Measurements from ENCODE around the gene HNRNPLL. TPM values are rescaled to one million over a fixed set of nuclear protein-coding genes. Genes with fewer than 3 reads are reported as not detected.
"Not testable (repeated sequence)": the region's sequence is repeated elsewhere in the genome, so short reads cannot be mapped to it uniquely, and the experiment has no call there.

HNRNPLL gene
- total RNA-seq, 1 donor from 2014 or later, result 28.3 TPM

DNA sequence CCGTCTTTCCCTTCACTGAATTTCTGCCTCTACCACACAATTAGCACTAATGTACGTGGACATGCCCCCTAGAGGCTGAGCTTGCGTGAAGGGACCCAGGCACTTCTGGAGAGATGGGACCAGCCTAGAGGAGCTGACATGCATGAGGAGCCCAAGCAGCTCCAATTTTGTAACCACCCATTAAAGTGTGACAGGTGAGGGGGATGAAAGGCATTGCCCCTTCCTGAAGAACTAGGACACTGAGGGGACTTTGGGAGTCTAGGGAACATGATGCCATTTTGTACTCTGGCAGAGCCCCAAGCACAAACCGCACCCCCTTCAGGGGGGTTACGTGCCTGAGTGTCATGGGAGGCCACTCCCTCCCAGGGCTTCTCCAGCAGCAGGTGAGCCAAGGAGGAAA lies 63.6 kb downstream of the HNRNPLL start:
- no peak for DNase-seq
- no peak for ATAC-seq (ENCODE audit: poor library complexity)
- intact Hi-C loops (cut with DNase I), result no loop called here

DNA sequence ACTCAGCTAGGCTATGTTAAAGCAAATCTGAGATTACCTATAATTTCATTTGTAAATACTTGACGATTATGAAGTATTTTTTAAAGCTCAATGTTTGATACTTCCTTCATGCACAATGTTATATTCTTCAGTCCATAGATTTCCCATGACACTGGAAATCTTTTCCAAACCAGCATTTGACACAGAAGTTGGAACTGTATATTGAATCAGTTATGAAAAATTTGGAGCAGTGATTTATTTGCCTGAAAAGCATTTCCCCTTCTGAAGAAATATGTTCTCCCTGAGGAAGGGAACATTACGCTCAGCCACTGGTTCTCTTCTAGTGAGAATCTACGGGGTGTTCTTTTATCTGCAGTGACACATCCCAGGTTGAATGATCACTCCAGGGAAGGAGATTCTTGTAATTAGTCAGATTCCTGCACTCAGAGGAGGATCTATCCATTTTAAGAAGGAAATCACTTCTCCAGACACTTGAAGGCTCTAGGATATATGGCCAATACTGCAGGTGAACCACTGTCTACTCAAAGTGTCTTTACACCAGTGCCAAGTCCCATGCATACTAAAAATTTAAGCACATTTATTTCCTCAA lies 64.7 kb downstream of the HNRNPLL start:
- DNase-seq, result no peak
- no peak for ATAC-seq (ENCODE audit: poor library complexity)
- intact Hi-C loops (cut with DNase I), result no loop called here

DNA sequence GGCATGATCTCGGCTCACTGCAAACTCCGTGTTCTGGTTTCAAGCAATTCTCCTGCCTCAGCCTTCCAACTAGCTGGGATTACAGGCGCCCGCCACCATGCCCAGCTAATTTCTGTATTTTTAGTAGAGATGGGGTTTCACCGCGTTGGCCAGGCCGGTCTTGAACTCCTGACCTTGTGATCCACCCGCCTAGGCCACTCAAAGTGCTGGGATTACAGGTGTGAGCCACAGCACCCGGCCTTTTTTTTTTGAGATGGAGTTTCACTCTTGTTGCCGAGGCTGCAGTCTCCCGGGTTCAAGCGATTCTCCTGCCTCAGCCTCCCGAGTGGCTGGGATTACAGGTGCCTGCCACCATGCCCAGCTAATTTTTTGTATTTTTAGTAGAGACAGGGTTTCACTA lies 65.4 kb downstream of the HNRNPLL start:
- DNase-seq; ATAC-seq (ENCODE audit: poor library complexity); intact Hi-C loops (cut with DNase I): not testable (repeated sequence)

DNA sequence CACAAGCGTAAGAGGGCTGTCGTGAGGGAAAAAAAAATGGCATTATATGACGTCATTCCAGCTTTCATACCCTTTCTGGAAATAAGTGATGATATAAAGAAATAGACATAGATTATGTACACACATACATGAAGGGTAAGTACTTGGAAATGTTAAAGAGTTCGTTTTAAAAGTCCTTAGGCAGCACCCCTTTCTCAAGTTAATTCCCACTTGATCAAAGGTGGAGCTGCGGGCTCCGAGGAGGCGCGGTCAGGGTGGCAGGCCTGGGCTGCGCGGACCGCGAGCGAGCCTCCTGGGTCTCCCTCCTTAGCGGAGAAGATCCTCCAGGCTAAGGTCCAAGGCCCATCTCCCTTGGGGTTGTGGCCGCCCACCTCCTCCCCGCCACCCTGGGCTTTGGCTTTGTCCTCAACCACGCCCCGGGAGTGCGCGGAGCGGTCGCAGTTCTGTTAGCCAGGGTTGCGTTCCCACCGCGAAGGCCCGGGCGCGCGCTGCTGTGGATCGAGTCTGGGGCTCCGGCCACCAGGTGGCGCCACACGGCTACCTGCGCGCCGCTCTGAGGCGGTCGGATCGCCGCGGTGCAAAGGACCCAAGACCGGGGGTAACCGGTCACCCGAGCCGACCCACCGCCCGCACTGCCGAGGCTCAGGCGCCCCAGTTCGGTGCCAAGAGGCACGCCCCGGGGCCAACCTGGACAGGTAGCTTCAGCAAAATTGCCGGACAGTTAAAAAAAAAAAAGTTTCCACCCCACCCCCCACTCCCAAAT lies 66.8 kb downstream of the HNRNPLL start:
- ATAC-seq (ENCODE audit: poor library complexity) (peak; percentile 97), DNase-seq (peak; percentile 91)
- intact Hi-C loops (cut with DNase I), result no loop called here

DNA sequence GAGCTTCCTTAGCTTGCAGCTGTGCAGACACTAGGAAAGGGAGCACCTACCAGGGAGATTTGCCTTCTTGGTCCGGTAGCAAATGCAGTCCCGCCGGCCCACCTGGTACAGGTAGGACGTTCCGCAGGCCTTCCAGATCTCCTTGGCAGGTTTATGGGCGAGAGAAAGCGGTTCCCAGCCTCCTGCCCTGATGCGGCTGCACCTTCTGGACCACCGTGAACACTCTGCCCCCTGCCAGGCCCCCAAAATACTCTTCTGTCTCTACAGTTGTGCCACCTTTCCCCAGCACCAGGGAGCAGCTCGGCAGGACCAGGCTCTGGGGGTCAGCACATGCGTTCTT lies 67.4 kb downstream of the HNRNPLL start:
- DNase-seq (no peak), ATAC-seq (ENCODE audit: poor library complexity) (no peak)
- intact Hi-C loops (cut with DNase I), result no loop called here

DNA sequence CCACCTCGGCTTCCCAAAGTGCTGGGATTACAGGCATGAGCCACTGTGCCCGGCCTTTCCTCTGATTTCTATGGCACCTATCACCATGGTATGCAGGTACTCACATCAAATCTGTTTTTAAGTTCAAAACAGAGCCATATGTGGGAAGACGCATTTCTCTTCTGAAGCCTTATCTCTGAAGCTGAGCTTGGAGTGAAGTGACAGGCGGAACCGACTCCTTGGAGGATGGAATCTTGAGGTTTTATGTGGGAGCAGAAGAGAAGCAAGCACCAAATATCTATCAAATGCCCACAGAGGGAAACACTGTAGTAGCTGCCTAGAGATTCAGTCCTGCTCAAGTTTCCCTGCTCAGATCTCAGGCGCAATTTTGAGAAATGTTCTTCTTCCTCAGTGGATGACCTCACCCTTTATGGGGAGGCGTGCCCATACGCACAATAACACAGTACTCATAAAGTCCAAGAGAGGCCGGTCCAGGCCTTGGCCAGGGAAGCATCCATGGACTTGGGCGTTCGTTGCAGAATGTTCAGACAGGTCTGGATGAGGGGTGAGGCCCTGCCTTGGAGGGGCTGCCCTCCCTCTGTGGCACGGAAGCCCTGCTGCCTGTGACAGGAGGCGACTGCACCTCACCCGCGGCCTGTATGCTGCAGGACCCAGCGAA lies 67.9 kb downstream of the HNRNPLL start:
- ATAC-seq (ENCODE audit: poor library complexity) (peak; percentile 8), DNase-seq (no peak)

DNA sequence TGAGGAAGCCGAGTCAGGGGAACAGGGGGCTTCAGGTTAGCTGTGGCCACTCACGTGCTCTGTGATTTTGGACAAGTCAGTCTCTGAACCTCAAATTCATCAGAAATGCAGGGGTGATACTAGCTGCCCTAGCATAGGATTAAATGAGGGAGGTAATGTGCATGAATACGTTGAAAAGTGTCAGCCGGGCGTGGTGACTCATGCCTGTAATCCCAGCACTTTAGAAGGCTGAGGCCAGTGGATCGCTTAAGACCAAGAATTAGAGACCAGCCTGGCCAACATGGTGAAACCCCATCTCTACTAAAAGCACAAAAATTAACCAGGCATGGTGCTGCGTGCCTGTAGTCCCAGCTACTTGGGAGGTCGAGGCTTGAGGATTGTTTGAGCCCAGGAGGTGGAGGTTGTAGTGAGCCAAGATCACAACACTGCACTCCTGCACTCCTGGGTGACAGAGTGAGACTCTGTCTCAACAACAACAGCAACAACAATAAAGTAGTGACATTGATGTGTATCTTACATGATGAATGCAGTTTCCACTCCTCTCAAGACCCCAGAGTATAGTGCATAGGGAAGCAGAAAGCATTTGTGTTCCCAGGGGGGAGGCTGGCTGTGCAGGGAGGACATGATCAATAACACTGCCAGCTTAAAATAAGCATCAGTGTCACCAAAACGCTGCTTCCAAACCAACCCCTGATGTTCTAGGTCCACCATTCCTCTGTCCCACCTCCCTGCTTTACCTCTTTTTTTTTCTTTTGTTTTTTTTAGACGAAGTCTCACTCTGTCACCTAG lies 68.8 kb downstream of the HNRNPLL start:
- DNase-seq, result no peak
- intact Hi-C loops (cut with DNase I), result no loop called here
- no peak for ATAC-seq (ENCODE audit: poor library complexity)

More for the DNA sequence above, 67.9 kb downstream of the HNRNPLL start:
- intact Hi-C loops (cut with DNase I), result no loop called here

DNA sequence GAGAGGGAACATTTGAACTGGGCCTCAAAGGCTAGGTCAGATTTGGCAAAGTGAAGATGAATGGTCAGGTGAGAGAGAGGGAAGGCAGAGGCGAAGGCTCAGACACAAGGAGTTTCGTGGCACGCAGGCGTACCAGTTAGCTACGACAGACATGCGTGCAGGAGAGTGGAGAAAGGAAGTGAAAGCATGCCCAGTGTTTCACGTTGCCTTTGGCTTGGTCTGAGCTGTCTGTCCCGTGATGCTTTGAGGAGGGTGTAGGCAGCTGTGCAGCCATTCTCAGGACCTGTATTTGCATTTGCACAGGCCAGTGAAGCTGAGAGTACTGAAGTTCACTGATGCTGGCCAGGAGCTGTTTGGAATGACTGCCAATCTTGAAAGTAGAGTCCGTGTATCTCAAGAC lies 69.5 kb downstream of the HNRNPLL start:
- ATAC-seq (ENCODE audit: poor library complexity), result no peak
- intact Hi-C loops (cut with DNase I), result no loop called here

DNA sequence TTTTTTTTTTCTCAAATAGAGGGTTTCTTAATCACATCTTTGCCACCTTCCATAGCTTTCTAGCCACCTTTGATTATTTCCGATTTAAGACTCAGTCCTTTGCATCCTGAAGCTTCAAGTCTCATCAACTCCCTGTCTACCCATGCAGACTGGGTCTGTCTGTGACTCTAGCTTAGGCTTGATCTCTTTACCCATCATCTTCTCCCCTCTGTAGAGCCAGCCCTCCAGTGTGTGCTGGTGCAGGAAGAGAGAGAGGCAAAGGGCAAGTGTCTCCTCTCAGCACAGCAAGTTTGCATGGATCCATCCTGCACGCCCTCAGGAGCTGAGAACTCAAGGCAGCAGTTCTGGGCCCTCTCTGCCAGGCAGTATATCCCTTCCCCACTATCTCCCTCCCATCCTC lies 70.4 kb downstream of the HNRNPLL start:
- no peak for DNase-seq
- intact Hi-C loops (cut with DNase I), result no loop called here
- no peak for ATAC-seq (ENCODE audit: poor library complexity)

More for the DNA sequence above, 69.5 kb downstream of the HNRNPLL start:
- DNase-seq, result no peak

DNA sequence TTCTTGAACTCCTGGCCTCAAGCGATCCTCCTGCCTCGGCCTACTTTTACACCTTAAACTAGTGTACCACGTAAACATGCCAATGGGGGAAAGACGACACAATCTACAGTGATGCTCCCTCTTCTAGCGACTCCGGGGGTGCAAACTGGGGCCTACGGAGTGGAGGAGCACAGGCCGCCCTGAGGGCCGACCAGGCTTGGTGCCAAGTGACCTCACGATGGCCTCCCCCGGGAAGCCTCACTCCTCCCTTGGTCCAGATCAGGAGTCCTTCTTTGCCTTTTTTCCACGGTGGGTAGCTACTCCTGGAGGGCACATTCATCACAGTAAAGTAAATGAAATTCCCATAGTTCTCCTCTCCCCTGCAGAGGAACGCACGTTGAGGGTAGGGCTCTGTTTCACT lies 73.5 kb downstream of the HNRNPLL start:
- no peak for ATAC-seq (ENCODE audit: poor library complexity)
- intact Hi-C loops (cut with DNase I), result no loop called here
- no peak for DNase-seq

DNA sequence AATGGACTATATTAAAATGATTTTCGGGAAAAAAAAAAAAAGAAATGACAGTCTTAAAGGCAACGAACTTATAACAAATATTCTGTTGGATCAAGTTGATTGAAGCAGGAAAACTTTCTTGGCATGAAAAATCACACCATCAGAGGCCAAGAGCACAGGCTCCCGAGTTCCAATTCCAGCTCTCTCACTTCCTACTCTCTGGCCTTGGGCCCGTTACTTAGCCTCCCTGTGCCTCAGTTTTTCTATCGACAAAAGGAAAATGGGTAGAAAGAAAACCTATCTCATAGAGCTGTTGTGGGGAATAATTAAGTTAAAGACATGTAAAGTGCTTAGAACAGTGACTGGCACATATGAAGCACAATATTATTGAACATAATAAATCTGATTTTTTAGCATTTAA lies 74.2 kb downstream of the HNRNPLL start:
- ATAC-seq (ENCODE audit: poor library complexity) (no peak), DNase-seq (no peak)
- intact Hi-C loops (cut with DNase I), result no loop called here

DNA sequence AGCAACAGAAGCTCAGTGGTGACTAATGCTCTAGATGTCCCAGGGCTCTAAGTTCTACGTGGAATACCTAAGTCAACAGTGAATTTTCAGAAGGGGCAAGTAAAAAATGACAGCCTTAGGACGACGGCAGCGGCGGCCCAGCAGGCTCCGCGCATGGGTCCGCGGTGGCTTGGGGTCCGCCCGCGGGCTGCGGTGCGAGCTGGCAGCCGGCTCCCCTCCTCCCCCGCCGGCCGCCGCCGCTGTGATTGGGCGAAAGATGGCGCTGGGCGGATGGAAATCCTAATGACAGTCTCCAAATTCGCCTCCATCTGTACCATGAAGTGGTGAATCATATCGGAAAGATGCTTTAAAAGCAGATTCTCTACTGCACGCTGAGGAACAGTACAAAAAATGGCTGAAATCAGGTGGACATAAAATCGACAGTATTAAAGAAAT lies 74.7 kb downstream of the HNRNPLL start:
- intact Hi-C loops (cut with DNase I), result no loop called here
- ATAC-seq (ENCODE audit: poor library complexity), result peak; percentile 80
- peak; percentile 52 for DNase-seq

DNA sequence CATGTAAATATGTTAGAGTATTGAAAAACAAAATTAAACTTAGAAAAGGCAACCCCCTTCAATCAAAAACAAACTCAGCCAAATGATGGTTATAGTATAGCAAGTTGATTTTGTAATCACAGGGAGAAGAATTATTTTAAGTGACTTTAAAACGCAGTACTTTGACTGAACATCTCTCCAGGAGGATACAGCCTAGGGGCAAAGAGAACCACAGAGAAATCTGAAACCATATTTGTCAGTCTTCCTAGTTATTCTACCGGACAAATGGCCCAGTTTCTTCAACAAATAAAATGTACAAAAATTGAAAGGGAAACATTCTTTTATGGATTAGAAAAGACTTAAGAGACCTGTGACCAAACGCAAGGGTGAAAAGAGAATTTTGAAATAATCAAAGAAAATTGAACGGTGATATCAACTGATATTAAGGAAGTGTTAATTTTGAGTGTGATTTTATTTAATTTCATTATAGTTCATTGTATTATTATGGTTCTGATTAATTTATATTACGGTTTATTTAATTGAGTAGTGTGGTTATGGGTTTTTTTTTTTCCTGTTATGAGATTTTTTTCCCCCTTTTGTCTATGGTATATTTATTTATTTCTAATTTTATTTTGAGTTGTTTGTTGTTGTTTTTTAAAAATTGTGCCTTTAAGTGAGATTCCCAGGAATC lies 75.3 kb downstream of the HNRNPLL start:
- intact Hi-C loops (cut with DNase I), result no loop called here
- no peak for ATAC-seq (ENCODE audit: poor library complexity)
- DNase-seq, result no peak

DNA sequence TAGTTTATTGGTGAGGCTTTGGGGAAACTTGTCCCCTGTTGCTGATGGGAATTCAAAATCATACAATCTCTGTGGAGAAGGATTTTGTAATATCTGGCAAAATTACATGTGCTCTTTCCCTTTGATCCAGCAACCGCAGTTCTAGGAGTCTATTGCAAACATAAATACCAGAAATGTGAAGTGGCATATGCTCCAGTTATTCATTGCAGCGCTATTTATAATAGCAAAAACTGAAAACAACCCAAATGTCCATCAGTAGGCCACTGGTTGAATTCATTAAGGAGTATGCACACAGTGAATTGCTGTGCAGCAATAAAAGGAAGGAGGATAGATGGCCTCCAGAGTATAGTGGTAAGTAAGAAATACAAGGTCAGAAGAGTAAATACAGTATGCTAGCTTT lies 76.5 kb downstream of the HNRNPLL start:
- DNase-seq, result no peak
- ATAC-seq (ENCODE audit: poor library complexity), result no peak
- intact Hi-C loops (cut with DNase I), result no loop called here

DNA sequence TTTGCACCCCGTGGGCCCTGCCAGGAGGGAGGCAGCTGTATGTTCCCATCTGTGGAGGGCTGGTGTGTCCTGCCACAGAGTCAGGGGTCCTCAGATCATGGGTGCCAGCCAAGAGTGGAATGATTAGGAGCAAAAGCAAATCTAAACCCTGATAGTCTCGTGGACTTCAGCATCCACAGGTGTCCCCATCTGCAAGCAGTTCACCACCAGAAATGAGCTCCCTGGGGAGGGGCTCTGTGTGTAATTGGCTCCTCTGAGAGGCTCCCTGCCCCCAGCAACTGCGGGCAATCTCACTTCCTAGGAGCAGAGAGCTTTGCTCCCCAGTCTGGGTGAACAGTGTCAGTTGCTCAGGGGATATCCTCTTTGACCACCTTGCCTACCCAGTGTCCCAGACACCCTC lies 78.1 kb downstream of the HNRNPLL start:
- ATAC-seq (ENCODE audit: poor library complexity), result no peak
- intact Hi-C loops (cut with DNase I), result no loop called here

DNA sequence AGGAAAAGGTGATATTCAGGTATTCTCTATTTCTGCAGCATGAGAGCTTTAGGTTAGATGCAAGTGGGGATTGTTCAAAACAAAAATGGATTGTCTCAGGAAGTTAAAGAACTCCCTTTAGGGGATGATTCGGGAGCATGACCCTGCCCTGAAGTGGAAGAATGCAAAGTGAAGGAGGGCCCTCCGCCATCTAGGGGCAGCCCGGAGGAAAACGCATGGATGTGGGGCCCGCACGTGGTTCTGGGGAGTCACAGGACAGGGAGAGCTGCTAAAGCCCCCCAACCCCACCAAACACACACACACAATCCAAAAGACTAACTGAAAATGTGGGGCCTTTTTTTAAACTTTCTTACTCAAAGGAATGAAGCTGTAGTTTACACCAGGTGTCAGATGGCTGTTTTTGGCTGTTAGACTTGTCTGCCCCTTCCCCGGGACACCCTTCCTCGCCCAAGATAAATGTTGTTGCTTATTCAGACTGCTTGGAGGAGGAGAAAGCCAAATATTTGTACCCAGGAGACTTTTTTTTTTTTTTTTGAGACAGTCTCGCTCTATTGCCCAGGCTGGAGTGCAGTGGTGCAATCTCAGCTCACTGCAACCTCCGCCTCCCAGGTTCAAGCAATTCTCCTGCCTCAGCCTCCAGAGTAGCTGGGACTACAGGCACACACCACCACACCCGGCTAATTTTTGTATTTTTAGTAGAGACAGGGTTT lies 78.8 kb downstream of the HNRNPLL start:
- no peak for DNase-seq
- no peak for ATAC-seq (ENCODE audit: poor library complexity)
- intact Hi-C loops (cut with DNase I), result no loop called here

More for the DNA sequence above, 78.1 kb downstream of the HNRNPLL start:
- no peak for DNase-seq

DNA sequence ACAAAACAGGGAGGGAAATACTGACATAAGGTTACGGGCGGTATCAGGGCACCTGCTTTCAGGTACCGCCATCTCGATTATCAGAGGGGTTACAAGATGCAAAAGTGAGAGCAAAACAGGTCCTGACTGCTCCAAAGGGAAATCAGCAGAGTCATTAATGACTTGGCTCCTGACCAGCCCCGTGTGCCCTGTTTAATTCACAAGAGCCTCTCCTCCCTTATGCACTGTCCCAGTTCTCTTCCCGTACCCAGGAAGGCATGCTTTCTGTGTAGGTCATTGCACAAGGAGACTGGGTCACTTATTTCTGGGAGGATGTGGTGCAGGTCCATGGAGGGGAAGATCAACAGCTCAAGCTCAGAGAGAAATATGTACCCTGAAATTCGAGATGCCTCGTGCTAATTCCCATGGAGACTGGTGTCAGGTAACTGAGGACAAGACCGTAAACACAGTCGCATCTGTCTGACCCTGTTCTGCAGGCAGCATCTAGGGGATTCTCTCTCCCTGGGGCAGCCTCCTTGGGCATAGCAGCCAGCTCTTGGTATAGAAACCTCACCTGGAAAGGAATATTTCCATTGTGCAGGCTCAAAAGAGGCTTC lies 79.9 kb downstream of the HNRNPLL start:
- DNase-seq (no peak), ATAC-seq (ENCODE audit: poor library complexity) (no peak)
- intact Hi-C loops (cut with DNase I), result no loop called here

DNA sequence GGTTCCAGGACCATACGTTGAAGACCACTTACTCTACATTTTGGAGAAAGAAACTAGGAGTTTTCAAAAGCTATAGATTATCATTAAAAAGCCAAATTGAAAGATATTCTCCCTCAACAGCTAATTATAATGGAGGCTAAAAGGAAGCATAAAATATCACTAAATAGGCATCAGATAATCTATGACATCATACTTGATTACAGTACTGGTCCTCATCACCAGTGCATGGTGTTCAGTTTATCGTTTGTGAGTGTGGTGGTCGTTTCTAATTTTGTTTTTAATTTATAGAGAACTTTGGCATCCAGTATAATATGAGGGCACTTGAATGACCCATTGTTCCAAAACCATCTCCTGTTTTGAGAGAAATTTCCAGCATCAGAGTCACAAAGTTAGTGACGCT lies 80.9 kb downstream of the HNRNPLL start:
- no peak for DNase-seq
- ATAC-seq (ENCODE audit: poor library complexity), result no peak
- intact Hi-C loops (cut with DNase I), result no loop called here
